Measurements from ENCODE around the gene GRIP2. TPM values are rescaled to one million over a fixed set of nuclear protein-coding genes. Genes with fewer than 3 reads are reported as not detected.

GRIP2 gene
- total and polyA plus RNA-seq, 2 of the 4 experiments (the other 2 are of a cell fraction) = 0.05 TPM; not detected in 1

DNA sequence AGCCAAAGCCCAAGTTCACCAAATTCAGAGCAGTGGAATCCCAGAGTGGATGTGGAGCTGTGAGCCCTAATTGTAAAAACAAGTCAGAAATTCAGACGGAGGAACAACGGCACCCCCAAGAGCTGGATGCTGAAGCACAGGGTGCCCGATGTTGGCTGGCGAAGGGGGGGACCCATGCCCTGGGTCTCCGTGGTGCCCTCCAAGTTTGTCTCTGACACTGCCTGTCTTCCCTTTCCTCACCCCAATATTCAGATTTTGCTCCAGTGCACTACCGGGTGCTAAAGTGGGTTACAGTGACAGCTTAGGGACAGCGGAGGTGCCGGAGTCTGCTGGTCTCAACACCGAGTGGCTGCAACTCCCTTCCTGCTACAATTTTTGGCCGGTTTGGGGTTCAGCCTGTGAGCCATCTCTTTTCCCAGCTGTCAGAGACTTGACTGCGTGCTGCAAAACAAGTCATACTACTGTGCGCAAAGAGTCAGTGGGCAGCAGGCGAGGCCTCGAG, 6.6 kb downstream of the GRIP2 start:
- peaks cover 38% of the 10 kb centered on the region for H3K27me3 ChIP-seq (ENCODE audit: control insufficient read depth, insufficient read depth, low read length)
- CTCF ChIA-PET = interaction anchor here (0.7 to 0.8 kb wide), 2 partner anchors 25 to 31 kb away, joined by 3 to 5 read pairs; no protein-coding TSS in a partner anchor
- H3K23ac ChIP-seq (ENCODE audit: low read depth, low read length) = no peak overlapping the region
- no peak overlapping the region for H3K9ac ChIP-seq (ENCODE audit: low read depth, low read length)
- no peaks in the 10 kb centered on the region for H3K9me3 ChIP-seq (ENCODE audit: control insufficient read depth, insufficient read depth, low read length)
- H3K4ac ChIP-seq (ENCODE audit: low read depth, low read length) = no peak overlapping the region
- H3K56ac ChIP-seq (ENCODE audit: extremely low read depth, insufficient read depth, low read length) = no peak overlapping the region
- H2BK120ac ChIP-seq (ENCODE audit: low read depth, low read length) = no peak overlapping the region
- no peak overlapping the region for H2AK5ac ChIP-seq (ENCODE audit: low read depth, low read length)
- no peak overlapping the region for H2BK5ac ChIP-seq (ENCODE audit: low read depth, low read length, poor library complexity, severe bottlenecking)
- ATAC-seq (ENCODE audit: low read depth) (no peak), DNase-seq (no peak)
- no peaks in the 10 kb centered on the region for H4K20me1 ChIP-seq (ENCODE audit: insufficient read depth, low read length)
- intact Hi-C loops (cut with micrococcal nuclease) = no loop called here
- no peak overlapping the region for H4K8ac ChIP-seq (ENCODE audit: low read depth in 2 of 2, low read length in 2 of 2)
- H4K91ac ChIP-seq (ENCODE audit: insufficient read depth, low read depth, low read length) = no peak overlapping the region
- H3K27ac ChIP-seq (ENCODE audit: insufficient read depth, low read length) = no peak overlapping the region
- no peaks in the 10 kb centered on the region for H3K36me3 ChIP-seq (ENCODE audit: control insufficient read depth, insufficient read depth, low read length)
- WGBS, 2 experiments (ENCODE audit: extremely low coverage in 2 of 2, insufficient read length in 1 of 2) = 79% methylated on average over 5 of the region's 14 CpGs; no CpG with 5 or more reads in 1 of the 2 experiments
- no peaks in the 10 kb centered on the region for H3K9me1 ChIP-seq (ENCODE audit: insufficient read depth, low read length)
- no peak overlapping the region for H3K18ac ChIP-seq (ENCODE audit: low read depth, low read length)
- no peak overlapping the region for H3K4me3 ChIP-seq (ENCODE audit: insufficient read depth, low read depth, low read length)
- H3K4me2 ChIP-seq (ENCODE audit: low read depth, low read length) = no peak overlapping the region
- no TSS peak for BruUV-seq (replicated peaks)
- no peak overlapping the region for H2AFZ ChIP-seq (replicated peaks; ENCODE audit: low read length, poor library complexity)
- no peak overlapping the region for H2BK20ac ChIP-seq (ENCODE audit: low read depth, low read length)
- dilution Hi-C loops (cut with HindIII; ENCODE audit: low sequenced_read_pairs, unreplicated experiment) = no loop called here
- no peak overlapping the region for H4K5ac ChIP-seq (ENCODE audit: low read depth, low read length)
- in situ Hi-C loops (cut with MboI; ENCODE audit: low sequenced_read_pairs) = no loop called here
- no peak overlapping the region for H2AK9ac ChIP-seq (replicated peaks; ENCODE audit: low read depth, low read length, poor library complexity)
- no peak overlapping the region for H2BK15ac ChIP-seq (ENCODE audit: low read depth, low read length)
- no peak overlapping the region for H3K14ac ChIP-seq (replicated peaks; ENCODE audit: low read depth, low read length)
- no peaks in the 10 kb centered on the region for H3K4me1 ChIP-seq (ENCODE audit: control insufficient read depth, insufficient read depth, low read length)
- no peak for TF ChIP-seq CHD1 (IDR thresholded peaks at IDR 0.05; ENCODE audit: low read depth, low read length)
- POLR2A ChIA-PET (ENCODE audit: unreplicated experiment) = no interaction called here
- no peaks in the 10 kb centered on the region for H3K79me1 ChIP-seq (ENCODE audit: low read depth in 1 of 2, low read length in 2 of 2)

Measured in IMR-90 (cell line).